ENCODE measurements around the gene PRRT1B. TPM values are rescaled to one million over a fixed set of nuclear protein-coding genes. Genes with fewer than 3 reads are reported as not detected.

PRRT1B gene
- total and polyA plus RNA-seq, 2 donors (not counting 1 experiment from before 2014, with no cell fraction given), result not detected

DNA sequence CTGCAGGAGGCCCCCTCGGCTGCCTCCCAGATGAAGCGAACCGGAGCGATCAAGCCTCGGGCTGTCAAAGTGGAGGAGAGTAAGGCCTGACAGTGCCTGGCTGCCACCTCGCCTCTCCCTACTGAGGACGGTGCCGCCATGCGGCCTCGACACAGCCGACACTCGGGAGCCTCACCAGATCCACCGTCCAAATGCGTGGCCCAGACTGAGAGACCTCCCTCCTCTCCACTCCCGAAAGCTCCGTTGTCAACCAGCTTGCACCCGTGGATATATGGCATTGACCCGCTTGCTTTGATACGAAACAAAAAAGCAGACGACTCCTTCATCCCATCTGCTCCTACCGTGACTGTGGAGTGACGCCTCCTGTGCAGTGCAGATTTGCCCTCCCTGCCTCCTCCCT is 49.5 kb upstream of the PRRT1B start:
- POLR2A ChIA-PET, result interaction anchor here (0.7 kb wide), 1 partner anchor 167 kb away, joined by 3 read pairs; no protein-coding TSS in a partner anchor
- intact Hi-C loops (cut with micrococcal nuclease), result no loop called here

DNA sequence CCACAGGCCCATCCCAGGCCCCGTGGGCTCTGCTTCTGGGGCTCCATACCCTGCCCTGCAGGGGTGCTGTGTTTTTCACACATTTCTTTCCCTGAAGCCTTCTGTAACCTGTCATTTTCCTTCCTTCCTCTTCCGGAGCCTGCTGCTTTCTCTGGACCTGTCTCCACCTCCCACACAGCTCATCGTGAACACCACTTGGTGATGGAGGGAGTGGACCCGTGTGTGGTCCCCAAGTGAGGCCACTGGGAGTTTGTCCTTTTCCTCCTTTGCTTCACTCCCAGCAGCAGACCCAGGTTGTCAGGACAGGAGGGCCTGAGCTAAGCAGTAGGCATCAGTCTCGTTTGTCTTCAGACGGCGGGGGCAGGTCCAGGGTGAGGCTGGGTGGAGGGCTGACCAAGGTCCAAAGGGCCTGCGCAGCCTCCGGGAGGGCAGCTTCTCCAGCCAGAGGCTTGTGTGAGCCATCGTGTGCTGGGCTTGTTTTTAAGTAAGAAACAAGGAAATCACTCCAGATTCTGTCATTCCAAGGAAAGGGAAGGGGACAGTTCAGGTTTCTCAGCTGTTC is 48.4 kb upstream of the PRRT1B start:
- H3K9me3 Mint-ChIP-seq (ENCODE audit: insufficient read depth), result no peaks in the 10 kb centered on the region
- no peak overlapping the region for H3K27ac Mint-ChIP-seq
- peaks cover 5% of the 10 kb centered on the region for H3K4me1 Mint-ChIP-seq
- WGBS (ENCODE audit: insufficient coverage), result 94% methylated on average over 6 of the region's 10 CpGs
- intact Hi-C loops (cut with micrococcal nuclease), result no loop called here
- H3K4me1 ChIP-seq (ENCODE audit: control insufficient read depth in 2 of 2, insufficient read depth in 2 of 2, low read length in 2 of 2), result peaks cover 0 to 2% of the 10 kb centered on the region in 2 donors
- TF ChIP-seq, protein P1, sequence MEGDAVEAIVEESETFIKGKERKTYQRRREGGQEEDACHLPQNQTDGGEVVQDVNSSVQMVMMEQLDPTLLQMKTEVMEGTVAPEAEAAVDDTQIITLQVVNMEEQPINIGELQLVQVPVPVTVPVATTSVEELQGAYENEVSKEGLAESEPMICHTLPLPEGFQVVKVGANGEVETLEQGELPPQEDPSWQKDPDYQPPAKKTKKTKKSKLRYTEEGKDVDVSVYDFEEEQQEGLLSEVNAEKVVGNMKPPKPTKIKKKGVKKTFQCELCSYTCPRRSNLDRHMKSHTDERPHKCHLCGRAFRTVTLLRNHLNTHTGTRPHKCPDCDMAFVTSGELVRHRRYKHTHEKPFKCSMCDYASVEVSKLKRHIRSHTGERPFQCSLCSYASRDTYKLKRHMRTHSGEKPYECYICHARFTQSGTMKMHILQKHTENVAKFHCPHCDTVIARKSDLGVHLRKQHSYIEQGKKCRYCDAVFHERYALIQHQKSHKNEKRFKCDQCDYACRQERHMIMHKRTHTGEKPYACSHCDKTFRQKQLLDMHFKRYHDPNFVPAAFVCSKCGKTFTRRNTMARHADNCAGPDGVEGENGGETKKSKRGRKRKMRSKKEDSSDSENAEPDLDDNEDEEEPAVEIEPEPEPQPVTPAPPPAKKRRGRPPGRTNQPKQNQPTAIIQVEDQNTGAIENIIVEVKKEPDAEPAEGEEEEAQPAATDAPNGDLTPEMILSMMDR (IDR thresholded peaks at IDR 0.05), result no peak
- TF ChIP-seq EZH2 (IDR thresholded peaks at IDR 0.05; ENCODE audit: borderline replicate concordance, insufficient read depth, low read depth, low read length, poor library complexity, severe bottlenecking), result no peak
- H3K27ac ChIP-seq (ENCODE audit: low read length in 2 of 2), result no peak overlapping the region
- ChIA-PET POLR2A (no interaction called here), CTCF (interaction anchor here (0.7 kb wide), 1 partner anchor 125 kb away, joined by 3 read pairs; no protein-coding TSS in a partner anchor)
- H3K4me2 ChIP-seq (replicated peaks; ENCODE audit: low read depth, low read length, poor library complexity, severe bottlenecking), result no peak overlapping the region
- ATAC-seq (ENCODE audit: low read depth) (no peak), DNase-seq (no peak)
- no peaks in the 10 kb centered on the region for H3K27me3 Mint-ChIP-seq
- peaks cover 68% of the 10 kb centered on the region for H4K20me1 ChIP-seq (ENCODE audit: control insufficient read depth, insufficient read depth, low read length, poor library complexity, severe bottlenecking)
- no peaks in the 10 kb centered on the region for H3K9me3 ChIP-seq (ENCODE audit: control extremely low read depth in 1 of 3, control insufficient read depth in 2 of 3, insufficient read depth in 1 of 3, low read length in 2 of 3)
- no peak overlapping the region for H3K4me3 Mint-ChIP-seq
- H3K36me3 ChIP-seq (replicated peaks in 1 of 2; ENCODE audit: control extremely low read depth in 1 of 2, control insufficient read depth in 1 of 2, extremely low read depth in 1 of 2, insufficient read depth in 2 of 2, low read length in 1 of 2), result peaks cover 7 to 73% of the 10 kb centered on the region in 2 experiments
- H3K9ac ChIP-seq (ENCODE audit: low read length), result no peak overlapping the region
- H3K79me2 ChIP-seq (ENCODE audit: control insufficient read depth, insufficient read depth, low read length), result peaks cover 11% of the 10 kb centered on the region
- H3K4me3 ChIP-seq (ENCODE audit: control extremely low read depth in 1 of 5, extremely low read depth in 1 of 5, insufficient read depth in 1 of 5, low read depth in 2 of 5, low read length in 4 of 5), result no peak overlapping the region
- no peak overlapping the region for H2AFZ ChIP-seq (ENCODE audit: insufficient read depth, low read depth, low read length, poor library complexity, severe bottlenecking)
- H3K27me3 ChIP-seq (replicated peaks in 1 of 4; ENCODE audit: control extremely low read depth in 1 of 4, control insufficient read depth in 3 of 4, insufficient read depth in 4 of 4, low read length in 3 of 4), result no peaks in the 10 kb centered on the region

More for the DNA sequence above, 49.5 kb upstream of the PRRT1B start:
- Mint-ChIP-seq H3K4me3 (no peak overlapping the region), H3K27ac (no peak overlapping the region), H3K4me1 (no peaks in the 10 kb centered on the region), H3K27me3 (no peaks in the 10 kb centered on the region), H3K9me3 (ENCODE audit: insufficient read depth) (no peaks in the 10 kb centered on the region)
- CTCF ChIA-PET, result no interaction called here
- H3K9me3 ChIP-seq (ENCODE audit: control extremely low read depth in 1 of 3, control insufficient read depth in 2 of 3, insufficient read depth in 1 of 3, low read length in 2 of 3), result no peaks in the 10 kb centered on the region
- peaks cover 19% of the 10 kb centered on the region for H3K79me2 ChIP-seq (ENCODE audit: control insufficient read depth, insufficient read depth, low read length)
- no peak overlapping the region for H3K4me2 ChIP-seq (replicated peaks; ENCODE audit: low read depth, low read length, poor library complexity, severe bottlenecking)
- peaks cover 79% of the 10 kb centered on the region for H4K20me1 ChIP-seq (ENCODE audit: control insufficient read depth, insufficient read depth, low read length, poor library complexity, severe bottlenecking)
- no peaks in the 10 kb centered on the region for H3K4me1 ChIP-seq (ENCODE audit: control insufficient read depth in 2 of 2, insufficient read depth in 2 of 2, low read length in 2 of 2)
- no peak for DNase-seq
- 96% methylated on average over 20 of the region's 22 CpGs for WGBS (ENCODE audit: insufficient coverage)
- H3K27ac ChIP-seq (ENCODE audit: low read length in 2 of 2), result no peak overlapping the region
- no peak overlapping the region for H3K9ac ChIP-seq (ENCODE audit: low read length)
- no peak for ATAC-seq (ENCODE audit: low read depth)
- H3K27me3 ChIP-seq (replicated peaks in 1 of 4; ENCODE audit: control extremely low read depth in 1 of 4, control insufficient read depth in 3 of 4, insufficient read depth in 4 of 4, low read length in 3 of 4), result no peaks in the 10 kb centered on the region
- peaks cover 11 to 85% of the 10 kb centered on the region in 2 experiments for H3K36me3 ChIP-seq (replicated peaks in 1 of 2; ENCODE audit: control extremely low read depth in 1 of 2, control insufficient read depth in 1 of 2, extremely low read depth in 1 of 2, insufficient read depth in 2 of 2, low read length in 1 of 2)
- no peak overlapping the region for H3K4me3 ChIP-seq (ENCODE audit: control extremely low read depth in 1 of 5, extremely low read depth in 1 of 5, insufficient read depth in 1 of 5, low read depth in 2 of 5, low read length in 4 of 5)
- H2AFZ ChIP-seq (ENCODE audit: insufficient read depth, low read depth, low read length, poor library complexity, severe bottlenecking), result no peak overlapping the region
- no peak for TF ChIP-seq EZH2 (IDR thresholded peaks at IDR 0.05; ENCODE audit: borderline replicate concordance, insufficient read depth, low read depth, low read length, poor library complexity, severe bottlenecking)
- TF ChIP-seq, protein P1 (IDR thresholded peaks at IDR 0.05), result no peak
